ENCODE data around the gene FIGNL2.

GRCh38 chr12:51869931-51870330, 21.4 kb upstream of the FIGNL2 start:
- TF ChIP-seq POLR2A (IDR thresholded peaks at IDR 0.05; ENCODE audit: low read length): no peak
- no peak for TF ChIP-seq GATA1 (IDR thresholded peaks at IDR 0.05; ENCODE audit: low read depth, low read length)

Data from erythroblast (primary cell).